HG03432 (cell line): ENCODE results near the gene EIF4EBP2.

Experiments used
- ATAC-seq: cut with Tn5 transposase; IDR thresholded peaks from one replicate; pipeline ENCODE4 v1.9.1; 2021; ENCODE audit warnings: mild to moderate bottlenecking, moderate library complexity; ENCODE audit not compliant: unreplicated experiment

The EIF4EBP2 gene

DNA sequence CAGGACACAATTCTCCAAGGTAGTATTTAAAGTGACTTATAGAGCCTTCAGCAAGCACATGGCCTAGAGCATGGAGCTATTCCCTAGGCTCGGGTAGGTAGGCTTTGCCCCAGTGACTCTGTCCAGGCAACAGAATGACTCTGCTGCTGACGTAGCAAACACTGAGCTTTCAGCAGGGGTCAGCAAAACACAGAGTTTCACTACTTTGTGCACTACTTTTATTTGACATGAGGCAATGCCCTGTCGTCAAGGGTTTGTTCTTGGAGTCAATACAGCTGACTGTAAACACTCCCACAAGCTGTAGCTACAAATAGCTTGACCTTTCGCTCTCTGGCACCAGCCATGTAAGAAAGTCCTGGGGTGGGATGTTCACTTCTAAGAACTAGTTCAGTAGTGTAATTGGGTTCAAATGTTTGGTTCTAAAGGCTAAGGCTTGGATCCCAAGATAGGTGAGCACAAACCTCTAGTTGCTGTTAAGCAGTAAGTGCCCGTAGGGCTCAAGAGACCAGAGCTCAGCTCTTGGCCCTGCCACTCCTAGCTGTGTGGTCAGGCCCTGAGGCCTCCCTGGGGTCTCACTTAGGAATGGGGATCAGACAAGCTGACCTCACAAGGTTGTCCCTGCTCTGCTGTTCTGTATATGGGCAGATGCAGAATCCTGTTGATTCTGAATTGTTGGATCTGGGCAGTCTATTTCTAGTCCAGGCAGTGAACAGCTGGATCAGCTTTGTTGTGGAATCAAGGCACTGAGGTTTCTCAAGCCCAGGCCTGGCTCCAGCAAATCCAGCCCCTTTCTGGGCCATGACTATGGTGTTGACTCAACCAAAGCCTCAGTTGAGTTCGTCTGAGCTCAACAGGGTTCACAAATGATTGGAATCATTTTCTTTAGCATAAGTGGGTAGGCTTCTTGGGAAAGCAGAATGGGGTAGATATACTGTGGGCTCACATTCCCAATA, 26.8 kb downstream of the EIF4EBP2 start:
- ATAC-seq, result no peak

DNA sequence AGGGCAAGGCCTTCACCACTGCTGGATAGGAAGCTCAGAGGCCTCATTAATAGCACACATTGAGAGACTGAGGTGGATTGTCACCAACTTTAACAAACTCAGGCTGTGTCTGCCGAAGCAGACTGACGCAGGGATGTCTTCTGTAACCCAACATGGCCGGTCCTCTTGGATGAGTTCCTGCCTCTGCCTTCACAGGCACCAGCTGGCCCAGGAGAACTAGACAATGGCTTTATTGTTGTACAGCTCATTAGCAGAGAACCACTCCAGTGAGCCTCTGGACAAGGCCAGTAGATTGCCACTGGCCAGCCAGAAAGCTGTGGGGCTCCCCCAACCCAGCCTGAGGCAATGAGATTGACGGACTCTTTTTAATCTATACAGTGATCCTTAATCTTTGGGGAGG, 28.2 kb downstream of the EIF4EBP2 start:
- no peak for ATAC-seq

DNA sequence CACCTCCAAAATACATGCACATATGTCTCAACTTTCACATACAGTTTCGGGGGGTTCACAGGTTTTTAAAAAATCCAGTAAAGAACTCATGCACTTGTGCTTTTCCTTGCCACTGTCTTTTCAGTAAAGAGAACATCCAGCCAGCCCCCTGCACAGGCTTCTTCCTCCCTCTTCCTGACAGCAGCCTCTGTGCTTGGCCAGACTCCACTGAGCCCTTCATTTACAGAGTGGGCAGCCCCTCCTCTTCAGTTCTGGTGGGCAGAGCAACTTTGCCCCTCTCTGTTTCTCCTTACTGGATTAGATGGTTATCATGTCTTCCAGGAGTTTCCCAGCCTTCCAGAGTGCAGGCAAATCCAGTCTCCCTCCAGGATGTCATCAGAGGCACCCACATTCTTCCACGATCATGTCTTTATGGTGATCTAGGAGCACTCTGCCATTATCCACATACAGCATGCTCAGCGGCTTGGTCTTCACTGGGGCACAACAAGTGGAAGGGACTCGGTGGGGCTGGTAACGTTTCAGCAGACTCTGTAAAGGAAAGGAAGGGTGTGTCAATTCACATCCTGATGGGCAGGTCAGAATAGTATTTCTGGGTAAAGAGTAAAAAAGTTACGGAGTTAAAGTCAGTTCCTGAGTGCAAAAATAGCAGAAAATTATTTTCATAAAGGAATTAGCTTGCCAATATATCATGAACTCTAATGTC, 28.8 kb downstream of the EIF4EBP2 start:
- ATAC-seq, result no peak

DNA sequence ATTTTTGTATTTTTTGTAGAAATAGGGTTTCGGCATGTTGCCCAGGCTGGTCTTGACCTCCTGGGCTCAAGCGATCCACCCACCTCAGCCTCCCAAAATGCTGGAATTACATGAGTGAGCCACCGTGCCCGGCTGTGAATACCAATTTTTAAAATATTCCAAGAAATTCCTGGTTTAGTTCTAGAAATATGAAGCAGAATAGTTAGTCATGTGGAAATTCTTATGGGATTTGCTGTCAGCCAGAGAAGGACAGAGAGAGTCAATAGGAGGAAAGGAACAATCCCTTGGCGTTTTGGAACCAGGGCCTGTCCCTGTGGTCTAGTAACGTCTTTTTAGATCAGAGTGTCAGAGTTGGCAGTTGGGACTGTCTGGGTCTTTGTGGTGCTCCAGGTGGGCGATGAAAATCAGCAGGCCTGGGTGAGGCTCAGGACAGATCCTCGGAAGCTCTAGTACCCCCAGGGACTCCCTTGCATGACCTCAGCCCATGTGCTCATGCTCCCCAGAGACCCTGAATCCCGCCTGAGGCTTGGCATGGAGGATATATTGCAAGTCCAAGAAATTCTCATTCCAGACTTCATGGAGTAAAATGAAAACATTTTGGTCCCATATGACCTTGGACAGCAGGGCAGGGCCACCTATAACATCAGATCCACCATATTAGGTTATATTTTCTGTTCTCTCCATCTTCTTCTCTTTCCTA, 29.8 kb downstream of the EIF4EBP2 start:
- ATAC-seq, result no peak

DNA sequence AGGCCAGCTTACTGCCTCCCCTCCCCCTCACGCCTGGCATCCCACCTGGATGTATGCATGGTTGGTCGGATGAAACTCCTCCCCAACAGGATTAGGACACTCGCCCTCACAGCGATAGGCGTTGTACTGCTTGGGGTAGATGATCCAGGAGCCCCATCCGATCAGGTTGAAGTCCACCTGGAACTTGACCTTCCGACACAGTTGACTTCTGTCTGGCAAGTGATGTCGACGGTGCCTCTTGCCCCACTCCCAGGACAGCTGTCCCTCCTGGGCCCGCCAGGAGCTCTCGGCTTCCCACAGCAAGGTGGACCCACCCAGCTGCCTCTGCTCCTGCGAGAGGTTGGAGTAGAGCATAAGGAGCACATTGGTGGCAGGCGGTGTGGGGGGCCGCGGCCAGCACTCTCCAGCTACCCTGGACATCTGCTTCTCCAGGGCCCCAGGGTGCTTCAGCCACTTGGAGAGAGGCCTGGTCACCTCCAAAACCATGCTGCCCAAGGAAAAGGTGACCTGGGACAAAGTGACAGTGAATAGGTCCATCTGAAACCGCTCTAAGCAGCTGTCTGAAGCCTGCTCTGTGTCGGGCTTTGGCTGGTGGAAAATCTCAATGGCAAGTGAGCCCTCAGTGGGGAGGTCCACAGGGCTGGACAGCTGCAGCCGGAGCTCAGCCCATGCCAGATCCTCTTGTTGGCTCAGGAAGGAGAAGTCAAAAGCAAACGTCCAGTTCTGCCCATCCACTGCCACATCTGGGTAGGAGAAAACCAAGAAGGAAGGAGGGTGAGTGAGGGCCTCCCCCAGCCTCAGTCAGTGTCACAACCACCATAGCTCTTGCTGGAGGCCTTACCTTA, 31.5 kb downstream of the EIF4EBP2 start:
- no peak for ATAC-seq

DNA sequence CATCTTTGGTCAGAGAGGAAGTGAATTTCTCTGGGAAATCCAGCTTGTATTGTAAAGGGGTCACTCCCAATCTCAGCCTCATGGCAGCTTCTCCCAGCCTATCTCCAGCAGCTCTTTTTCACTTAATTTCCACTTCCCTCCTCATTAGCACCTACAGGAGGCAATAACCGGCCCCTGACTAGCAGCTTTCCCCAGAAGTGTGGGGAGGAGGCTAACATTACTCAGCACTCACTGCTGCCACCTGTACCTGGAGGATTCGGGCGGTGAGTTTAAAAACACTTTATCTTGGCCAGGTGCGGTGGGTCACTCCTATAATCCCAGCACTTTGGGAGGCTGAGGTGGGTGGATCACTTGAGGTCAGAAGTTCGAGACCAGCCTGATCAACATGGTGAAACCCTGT, 33.8 kb downstream of the EIF4EBP2 start:
- ATAC-seq, result no peak

DNA sequence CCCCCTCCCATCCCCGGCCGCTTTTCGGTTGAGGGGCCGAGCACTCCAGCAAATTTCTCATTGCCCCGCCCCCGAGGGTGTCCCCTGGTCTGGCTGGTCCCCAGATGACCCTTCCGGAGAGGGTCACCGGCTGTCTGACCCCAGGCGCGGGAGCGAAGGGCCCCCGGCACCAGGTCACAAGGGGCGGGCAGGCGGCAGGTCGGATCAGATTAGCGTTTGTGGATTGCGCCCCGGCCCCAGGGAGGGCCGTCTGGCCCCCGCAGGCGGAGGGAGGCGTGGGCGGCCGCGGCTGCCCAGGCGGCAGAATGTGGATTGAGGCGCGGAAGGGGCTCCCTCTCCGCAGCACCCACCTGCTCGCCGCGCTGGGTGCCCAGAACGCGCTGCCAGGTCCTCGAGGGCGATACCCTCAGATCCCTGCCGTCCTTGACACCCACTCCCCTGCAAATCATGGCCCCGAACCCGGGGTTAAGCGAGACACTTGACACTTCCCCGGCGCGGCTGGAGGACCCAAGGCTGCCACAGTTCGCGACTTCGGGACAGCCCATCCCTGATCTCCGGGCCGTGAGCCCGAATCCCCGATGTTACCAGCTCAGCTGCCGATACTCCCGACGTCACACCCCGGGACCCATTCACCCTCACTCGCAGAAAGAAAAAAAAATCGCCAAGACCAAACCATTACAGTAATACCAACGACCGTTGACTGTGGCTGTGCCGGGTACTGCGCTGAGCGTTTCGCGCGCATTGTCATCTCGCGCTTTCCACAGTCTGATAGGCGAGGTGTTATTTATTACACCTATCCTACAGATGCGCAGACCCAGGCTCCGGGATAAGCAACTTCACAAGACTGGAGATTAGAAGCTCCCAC, 36.6 kb downstream of the EIF4EBP2 start:
- ATAC-seq, result no peak

DNA sequence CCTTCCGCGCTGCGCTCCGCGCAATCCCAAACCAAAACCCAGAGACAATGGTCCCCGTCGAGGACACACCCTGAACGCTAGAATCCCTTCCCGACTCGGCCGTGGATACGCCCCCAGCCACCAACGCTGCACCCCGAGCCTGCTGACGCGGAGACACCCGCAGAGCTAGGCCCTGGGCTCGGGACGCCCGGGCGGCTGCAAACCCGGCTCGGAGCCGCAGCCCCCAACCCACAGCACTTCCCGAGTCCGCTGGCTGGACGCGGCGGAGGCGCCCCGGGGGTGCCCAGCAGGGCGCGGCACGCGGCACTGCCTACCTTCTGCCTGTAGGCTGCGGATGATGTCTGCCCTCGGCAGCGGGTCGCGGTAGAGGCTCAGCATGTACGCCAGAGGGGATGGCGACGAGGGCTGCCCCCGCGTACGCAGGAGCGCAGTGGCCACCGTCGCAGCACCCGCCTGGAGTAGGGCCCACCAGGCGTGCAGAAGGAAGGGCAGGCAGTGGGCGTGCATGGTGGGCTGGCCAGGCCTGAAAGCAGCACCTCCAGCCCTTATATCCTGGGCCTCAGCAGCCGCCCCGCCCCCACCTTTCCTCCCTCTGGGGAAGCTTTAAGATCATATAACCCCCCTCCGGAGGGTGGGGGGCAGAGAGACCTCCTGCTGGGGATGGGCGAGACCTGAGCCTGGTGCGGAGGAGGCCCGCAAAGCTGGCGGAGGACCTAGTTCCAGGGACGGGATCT, 37.4 kb downstream of the EIF4EBP2 start, which contains the start of gene NODAL:
Gene NODAL (minus strand): TSS at position 521 of the 734 bp plus-strand sequence. CDS start 14 bp downstream, at position 507.
- no peak for ATAC-seq

DNA sequence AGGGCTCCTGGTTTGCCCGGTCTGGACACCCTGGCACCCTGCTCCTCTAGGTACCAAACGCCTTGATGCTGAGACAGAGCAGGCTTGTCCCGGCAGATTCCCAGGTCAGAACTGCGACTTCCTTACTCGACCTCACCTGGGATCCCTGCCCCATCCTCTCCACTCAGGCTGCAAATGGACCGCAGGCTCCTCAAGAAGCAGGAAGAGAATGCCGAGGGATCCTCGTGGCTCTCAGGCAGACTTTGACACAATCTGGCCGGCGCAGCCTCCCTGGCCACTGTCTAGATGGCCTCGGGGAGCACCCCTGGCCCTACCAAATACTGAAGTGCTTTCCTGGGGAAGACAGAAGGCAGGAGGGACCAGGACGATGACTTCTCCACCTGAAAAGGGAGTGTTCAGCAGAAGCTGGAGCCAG, 38.0 kb downstream of the EIF4EBP2 start:
- ATAC-seq, result no peak

DNA sequence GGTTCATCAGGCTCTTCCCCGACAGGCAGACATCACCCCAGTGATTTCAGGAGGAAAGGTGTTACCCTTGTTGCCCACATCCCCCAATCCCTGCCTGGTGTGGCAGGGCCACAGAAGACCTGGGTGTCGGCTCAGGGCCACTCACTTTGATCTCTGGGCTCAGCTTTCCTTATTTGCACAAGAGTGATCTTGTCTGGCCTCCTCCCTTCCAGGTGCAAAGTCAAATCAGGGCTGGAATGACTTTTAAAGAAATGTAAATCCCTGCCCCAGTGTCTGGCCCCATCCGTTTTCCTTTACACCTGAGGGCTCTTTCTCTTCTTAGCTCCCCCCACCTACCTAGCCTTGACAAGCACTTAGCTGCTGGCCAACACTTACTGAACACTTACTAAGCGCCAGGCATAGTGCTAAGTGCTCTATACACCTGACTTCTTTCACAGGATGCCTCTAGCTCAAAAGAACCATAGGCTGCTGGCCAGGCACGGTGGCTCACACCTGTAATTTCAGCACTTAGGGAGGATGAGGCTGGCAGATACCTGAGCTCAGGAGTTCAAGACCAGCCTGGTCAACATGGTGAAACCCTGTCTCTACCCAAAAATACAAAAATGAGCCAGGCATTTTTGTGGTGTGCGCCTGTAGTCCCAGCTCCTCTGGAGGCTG, 38.5 kb downstream of the EIF4EBP2 start:
- no peak for ATAC-seq

DNA sequence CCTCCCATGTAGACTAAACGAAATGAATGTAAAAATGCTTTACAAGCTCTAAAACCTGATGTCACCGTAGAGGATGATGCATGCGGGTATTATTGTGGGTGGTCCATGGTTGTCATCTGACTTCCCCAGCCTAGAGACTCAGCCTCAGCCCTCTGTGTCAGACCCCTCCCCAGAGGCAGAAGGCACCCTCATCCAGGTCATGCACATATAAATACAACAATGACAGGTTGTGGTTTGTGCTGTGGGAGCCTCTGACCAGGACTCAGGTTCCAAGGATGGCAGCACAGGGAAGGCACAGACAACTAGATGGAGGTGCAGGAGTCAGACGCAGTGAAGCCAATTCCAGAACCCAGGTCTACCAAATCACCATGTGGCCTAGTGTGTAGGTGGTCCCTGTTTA, 40.8 kb downstream of the EIF4EBP2 start:
- ATAC-seq, result no peak

DNA sequence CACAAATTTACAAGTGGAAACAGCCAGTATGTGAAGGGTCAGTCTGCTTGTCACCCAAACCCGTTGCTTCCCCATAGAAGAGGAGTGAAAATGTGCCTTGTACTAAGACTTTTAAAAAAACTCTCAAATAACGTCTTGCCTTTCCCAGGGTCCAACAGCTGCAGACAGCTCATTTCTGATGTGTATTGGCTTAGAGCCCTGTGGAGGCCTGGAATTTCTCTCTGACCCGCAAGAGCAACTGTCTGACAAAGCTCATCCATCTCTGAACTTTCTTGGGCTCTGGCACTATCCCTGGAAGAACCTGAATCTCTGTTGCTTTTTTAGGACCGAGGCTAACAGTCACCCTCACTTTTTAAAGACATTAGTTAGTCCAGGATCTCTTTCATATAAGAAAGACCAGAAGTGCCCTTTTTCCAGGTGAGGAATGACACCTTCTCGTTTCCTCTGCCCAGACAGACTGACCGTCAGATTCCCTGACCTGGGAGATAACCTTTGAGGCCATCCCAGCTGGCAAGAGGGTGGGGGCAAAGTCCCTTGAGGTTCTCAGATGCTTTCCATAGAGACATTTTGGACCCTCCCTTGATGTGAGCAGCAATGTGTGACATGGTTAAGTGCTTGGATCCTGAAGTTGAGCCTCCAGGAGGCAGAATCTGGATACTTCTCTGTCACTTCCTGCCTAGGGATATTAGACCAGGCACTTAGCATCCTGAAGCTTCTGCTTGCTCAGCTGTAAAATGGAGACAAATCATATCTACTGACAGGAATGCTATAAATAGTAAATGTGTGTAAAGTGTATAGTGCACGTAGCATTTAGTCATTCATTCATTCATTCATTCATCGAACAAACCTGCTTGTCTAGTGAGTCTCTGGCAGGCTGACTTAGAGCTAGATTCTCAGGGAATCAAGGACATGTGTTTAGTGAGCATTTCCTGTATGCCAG, 42.0 kb downstream of the EIF4EBP2 start:
- ATAC-seq, result no peak

DNA sequence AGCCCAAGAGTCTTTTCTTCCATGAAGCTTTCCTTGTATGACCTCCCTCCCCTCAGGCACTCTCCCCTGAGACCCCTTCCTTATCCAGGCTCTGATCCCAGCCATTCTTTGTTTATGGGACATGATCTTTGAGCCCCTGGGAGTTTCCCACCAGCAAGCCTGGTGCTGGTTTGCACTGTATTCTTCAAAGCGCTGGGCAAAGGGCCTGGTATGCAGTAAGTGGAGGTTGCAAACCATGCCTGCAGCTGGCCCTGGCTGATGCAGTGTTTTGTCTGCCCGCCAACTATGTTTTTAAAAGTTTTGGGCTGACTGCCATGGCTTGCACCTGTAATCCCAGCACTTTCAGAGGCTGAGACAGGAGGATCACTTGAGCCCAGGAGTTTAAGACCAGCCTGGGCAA, 44.3 kb downstream of the EIF4EBP2 start:
- ATAC-seq, result no peak

DNA sequence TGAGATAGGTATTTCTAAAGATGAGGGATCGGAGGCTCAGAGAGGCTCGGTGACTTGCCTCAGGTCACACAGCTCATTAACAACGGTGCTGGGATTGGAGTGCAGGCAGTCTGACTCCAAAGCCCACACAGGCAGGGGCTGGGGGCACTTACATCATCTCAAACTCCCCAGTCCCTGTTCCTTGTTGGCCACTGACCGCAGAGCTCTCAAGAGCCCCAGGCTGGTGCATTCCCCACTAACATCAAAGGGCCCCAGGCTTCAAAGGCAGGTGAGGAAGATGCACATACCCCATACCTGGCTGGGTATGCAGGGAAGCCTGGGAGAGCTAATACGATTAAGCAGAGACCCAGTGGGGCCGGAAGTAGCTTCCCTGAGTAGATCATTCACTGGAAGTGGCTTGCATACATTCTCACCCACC, 51.3 kb downstream of the EIF4EBP2 start:
- no peak for ATAC-seq

DNA sequence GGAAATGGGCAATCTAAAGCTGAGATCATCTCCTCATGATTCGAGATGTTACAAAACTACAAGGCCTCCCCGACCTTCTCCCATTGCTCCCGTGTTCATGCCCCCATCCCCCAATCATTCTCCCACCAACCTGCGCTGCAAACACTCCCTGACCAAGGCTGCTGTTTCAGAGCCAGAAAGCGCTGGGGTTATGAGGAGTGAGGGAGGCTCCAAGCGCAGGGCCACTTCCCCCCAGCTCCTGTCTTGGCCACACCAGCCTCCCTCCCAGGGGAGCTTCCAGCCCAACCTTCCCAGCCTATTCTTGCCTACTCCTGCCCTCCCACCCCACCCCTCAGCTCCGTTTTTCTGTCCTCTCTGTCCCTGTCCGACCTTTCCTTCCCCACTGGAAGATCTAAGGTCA, 52.2 kb downstream of the EIF4EBP2 start:
- no peak for ATAC-seq

DNA sequence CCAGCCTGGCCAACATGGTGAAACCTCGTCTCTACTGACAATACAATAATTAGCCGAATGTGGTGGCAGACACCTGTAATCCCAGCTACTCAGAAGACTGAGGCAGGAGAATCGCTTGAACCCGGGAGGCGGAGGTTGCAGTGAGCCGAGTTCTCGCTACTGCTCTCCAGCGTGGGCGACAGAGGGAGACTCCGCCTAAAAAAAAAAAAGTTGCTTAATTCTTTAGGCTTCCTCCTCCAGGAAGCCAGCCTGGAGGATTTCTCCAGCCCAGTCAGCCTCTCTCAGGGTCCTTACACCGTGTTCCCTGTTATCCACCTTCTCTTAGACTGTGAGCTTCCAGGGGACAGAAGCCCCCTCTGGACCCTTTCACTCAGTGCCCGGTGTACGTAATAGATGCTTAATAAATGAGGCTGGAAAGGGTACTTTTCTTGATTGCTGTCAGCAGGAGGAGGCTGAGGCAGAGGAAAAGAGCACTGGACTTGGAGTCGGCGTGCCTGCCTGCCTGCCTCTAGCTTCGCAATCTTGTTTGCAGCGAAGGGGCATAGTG, 53.9 kb downstream of the EIF4EBP2 start:
- no peak for ATAC-seq
